ENCODE results near the gene PARL.
A peak's percentile ranks its signal among the peaks of the same experiment; 100 is the strongest.
"Not testable (repeated sequence)": the region's sequence is repeated elsewhere in the genome, so short reads cannot be mapped to it uniquely, and the experiment has no call there.

The PARL gene

GRCh38 chr3:183794452-183794851 lies 90.2 kb downstream of the PARL start:
- H3K36me3 ChIP-seq (ENCODE audit: insufficient read depth, low read length), result peaks cover 79% of the 10 kb centered on the region
- no peak for DNase-seq (ENCODE audit: low read depth, low spot score)
- TF ChIP-seq POLR2AphosphoS5 (IDR thresholded peaks at IDR 0.05; ENCODE audit: borderline replicate concordance, low read depth, low read length) (no peak), FOXP2 (optimal IDR thresholded peaks at IDR 0.05; ENCODE audit: control extremely low read depth, extremely low read length, insufficient read depth) (no peak), EZH2 (IDR thresholded peaks at IDR 0.05) (no peak)

GRCh38 chr3:183792976-183793375 lies 91.7 kb downstream of the PARL start:
- no peaks in the 10 kb centered on the region for H3K9me3 ChIP-seq (ENCODE audit: low read depth, low read length)
- H3K4me3 ChIP-seq, result no peak overlapping the region
- no peak overlapping the region for H3K9ac ChIP-seq (ENCODE audit: insufficient read length)
- TF ChIP-seq EZH2 (IDR thresholded peaks at IDR 0.05) (no peak), FOXP2 (optimal IDR thresholded peaks at IDR 0.05; ENCODE audit: control extremely low read depth, extremely low read length, insufficient read depth) (no peak), POLR2AphosphoS5 (IDR thresholded peaks at IDR 0.05; ENCODE audit: borderline replicate concordance, low read depth, low read length) (no peak)
- 0 out of 2 replicates have a peak overlapping the region, but pooled peaks have one; percentile 0 for H3K27ac ChIP-seq
- peaks cover 75% of the 10 kb centered on the region for H3K36me3 ChIP-seq (ENCODE audit: insufficient read depth, low read length)
- DNase-seq (ENCODE audit: low read depth, low spot score), result no peak

More at GRCh38 chr3:183794452-183794851, 90.2 kb downstream of the PARL start:
- H3K4me3 ChIP-seq, result no peak overlapping the region
- no peak overlapping the region for H3K27ac ChIP-seq
- H3K9ac ChIP-seq (ENCODE audit: insufficient read length), result no peak overlapping the region
- no peaks in the 10 kb centered on the region for H3K9me3 ChIP-seq (ENCODE audit: low read depth, low read length)

- TF ChIP-seq POLR2AphosphoS5 (IDR thresholded peaks at IDR 0.05; ENCODE audit: borderline replicate concordance, low read depth, low read length) (no peak), FOXP2 (optimal IDR thresholded peaks at IDR 0.05; ENCODE audit: control extremely low read depth, extremely low read length, insufficient read depth) (no peak), EZH2 (IDR thresholded peaks at IDR 0.05) (no peak)
- Histone ChIP-seq H3K27ac (no peak overlapping the region), H3K36me3 (ENCODE audit: insufficient read depth, low read length) (peaks cover 80% of the 10 kb centered on the region), H3K4me3 (no peak overlapping the region), H3K9me3 (ENCODE audit: low read depth, low read length) (no peaks in the 10 kb centered on the region), H3K9ac (ENCODE audit: insufficient read length) (no peak overlapping the region)
- no peak for DNase-seq (ENCODE audit: low read depth, low spot score)
These were observed 94.0 kb downstream of the PARL start for GRCh38 chr3:183790700-183791099.

- no peak for TF ChIP-seq EZH2 (IDR thresholded peaks at IDR 0.05)
- TF ChIP-seq POLR2AphosphoS5 (IDR thresholded peaks at IDR 0.05; ENCODE audit: borderline replicate concordance, low read depth, low read length), result no peak
- no peak for TF ChIP-seq FOXP2 (optimal IDR thresholded peaks at IDR 0.05; ENCODE audit: control extremely low read depth, extremely low read length, insufficient read depth)
- H3K27ac ChIP-seq, result no peak overlapping the region
- no peak overlapping the region for H3K9ac ChIP-seq (ENCODE audit: insufficient read length)
- peaks cover 82% of the 10 kb centered on the region for H3K36me3 ChIP-seq (ENCODE audit: insufficient read depth, low read length)
- H3K4me3 ChIP-seq, result no peak overlapping the region
- H3K9me3 ChIP-seq (ENCODE audit: low read depth, low read length), result no peaks in the 10 kb centered on the region
- no peak for DNase-seq (ENCODE audit: low read depth, low spot score)
These were observed 94.9 kb downstream of the PARL start for GRCh38 chr3:183789826-183790225.

GRCh38 chr3:183784503-183784902 lies 100.2 kb downstream of the PARL start:
- 0 out of 2 replicates have a peak overlapping the region, but pooled peaks have one; percentile 14 for H3K27ac ChIP-seq
- H3K36me3 ChIP-seq (ENCODE audit: insufficient read depth, low read length), result peaks cover 80% of the 10 kb centered on the region
- not testable (repeated sequence) for DNase-seq (ENCODE audit: low read depth, low spot score); H3K9me3 ChIP-seq (ENCODE audit: low read depth, low read length); H3K9ac ChIP-seq (ENCODE audit: insufficient read length); H3K4me3 ChIP-seq

- Histone ChIP-seq H3K4me3 (no peak overlapping the region), H3K9ac (ENCODE audit: insufficient read length) (no peak overlapping the region), H3K27ac (no peak overlapping the region), H3K9me3 (ENCODE audit: low read depth, low read length) (no peaks in the 10 kb centered on the region), H3K36me3 (ENCODE audit: insufficient read depth, low read length) (peaks cover 83% of the 10 kb centered on the region)
- TF ChIP-seq FOXP2 (optimal IDR thresholded peaks at IDR 0.05; ENCODE audit: control extremely low read depth, extremely low read length, insufficient read depth) (no peak), EZH2 (IDR thresholded peaks at IDR 0.05) (no peak), POLR2AphosphoS5 (IDR thresholded peaks at IDR 0.05; ENCODE audit: borderline replicate concordance, low read depth, low read length) (no peak)
- DNase-seq (ENCODE audit: low read depth, low spot score), result no peak
These were observed 102.0 kb downstream of the PARL start for GRCh38 chr3:183782576-183783276.

- DNase-seq (ENCODE audit: low read depth, low spot score), result no peak
- H3K9me3 ChIP-seq (ENCODE audit: low read depth, low read length), result no peaks in the 10 kb centered on the region
- no peak overlapping the region for H3K9ac ChIP-seq (ENCODE audit: insufficient read length)
- H3K27ac ChIP-seq, result no peak overlapping the region
- H3K4me3 ChIP-seq, result no peak overlapping the region
- TF ChIP-seq EZH2 (IDR thresholded peaks at IDR 0.05) (no peak), FOXP2 (optimal IDR thresholded peaks at IDR 0.05; ENCODE audit: control extremely low read depth, extremely low read length, insufficient read depth) (no peak), POLR2AphosphoS5 (IDR thresholded peaks at IDR 0.05; ENCODE audit: borderline replicate concordance, low read depth, low read length) (no peak)
- peaks cover 84% of the 10 kb centered on the region for H3K36me3 ChIP-seq (ENCODE audit: insufficient read depth, low read length)
These were observed 103.4 kb downstream of the PARL start for GRCh38 chr3:183781246-183781645.

- DNase-seq (ENCODE audit: low read depth, low spot score), result no peak
- no peak for TF ChIP-seq POLR2AphosphoS5 (IDR thresholded peaks at IDR 0.05; ENCODE audit: borderline replicate concordance, low read depth, low read length)
- TF ChIP-seq EZH2 (IDR thresholded peaks at IDR 0.05), result no peak
- no peak for TF ChIP-seq FOXP2 (optimal IDR thresholded peaks at IDR 0.05; ENCODE audit: control extremely low read depth, extremely low read length, insufficient read depth)
- Histone ChIP-seq H3K9ac (ENCODE audit: insufficient read length) (no peak overlapping the region), H3K36me3 (ENCODE audit: insufficient read depth, low read length) (peaks cover 89% of the 10 kb centered on the region), H3K9me3 (ENCODE audit: low read depth, low read length) (no peaks in the 10 kb centered on the region), H3K4me3 (no peak overlapping the region), H3K27ac (no peak overlapping the region)
These were observed 104.7 kb downstream of the PARL start for GRCh38 chr3:183779896-183780465.
